Measurements from ENCODE around the gene KLF12. TPM values are rescaled to one million over a fixed set of nuclear protein-coding genes. Genes with fewer than 3 reads are reported as not detected.

KLF12 gene
- total RNA-seq, 1 donor = 43.4 TPM

DNA sequence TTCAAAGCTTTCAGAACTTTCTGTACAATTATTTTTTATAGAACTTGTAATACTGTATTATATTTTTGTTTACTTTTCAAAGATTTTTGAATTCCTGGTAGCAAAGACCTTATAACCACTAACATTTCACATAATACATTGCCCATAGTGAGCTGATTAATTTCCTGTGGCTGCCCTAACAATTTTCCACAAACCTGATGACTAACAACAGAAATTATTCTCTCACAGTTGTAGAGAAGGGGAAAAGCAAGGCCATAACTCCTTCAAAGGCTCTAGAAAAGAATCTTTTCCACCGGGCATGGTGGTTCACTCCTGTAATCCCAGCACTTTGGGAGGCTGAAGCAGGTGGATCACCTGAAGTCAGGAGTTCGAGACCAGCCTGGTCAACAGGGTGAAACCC lies 19.1 kb downstream of the KLF12 start:
- H3K79me2 ChIP-seq (ENCODE audit: insufficient read depth, low read length) = peaks cover 96% of the 10 kb centered on the region
- no peaks in the 10 kb centered on the region for H3K9me3 ChIP-seq (ENCODE audit: low read depth, low read length)
- H3K4me2 ChIP-seq (ENCODE audit: insufficient read depth, low read length) = peak overlapping the region; percentile 68
- DNase-seq (ENCODE audit: insufficient read length, low spot score, missing footprints) = peak; percentile 82
- peaks cover 8% of the 10 kb centered on the region for H3K36me3 ChIP-seq (ENCODE audit: insufficient read depth, low read length)
- no peak overlapping the region for H2AFZ ChIP-seq (ENCODE audit: low read length)
- H3K4me3 ChIP-seq (ENCODE audit: insufficient read depth, low read length) = peak overlapping the region; percentile 24
- peak overlapping the region; percentile 98 for H3K27ac ChIP-seq (ENCODE audit: low read depth, low read length)
- peaks cover 43% of the 10 kb centered on the region for H3K4me1 ChIP-seq (ENCODE audit: insufficient read depth, low read length)
- H3K27me3 ChIP-seq (ENCODE audit: insufficient read depth, low read length) = no peaks in the 10 kb centered on the region
- peaks cover 16% of the 10 kb centered on the region for H4K20me1 ChIP-seq (ENCODE audit: insufficient read depth, low read length)
- no peak for TF ChIP-seq CTCF (IDR thresholded peaks at IDR 0.05; ENCODE audit: extremely low read depth, low read depth, low read length)

DNA sequence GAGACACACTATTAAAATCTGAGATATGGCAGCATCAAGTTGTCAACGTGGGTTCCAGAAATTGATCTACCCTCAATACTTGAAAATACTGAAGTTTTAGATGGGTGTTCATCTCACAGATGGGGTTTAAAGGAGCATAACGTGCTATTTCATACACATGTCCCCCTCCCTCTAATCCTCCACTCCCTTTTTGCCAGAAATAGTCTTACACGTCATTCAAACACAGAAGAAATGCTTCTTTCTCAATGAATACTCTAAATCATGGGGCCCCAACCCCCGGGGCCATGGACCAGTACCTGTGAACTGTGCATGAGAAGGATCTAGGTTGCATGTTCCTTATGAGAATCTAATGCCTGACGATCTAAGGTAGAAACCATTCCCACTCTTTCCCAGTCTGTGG lies 19.6 kb downstream of the KLF12 start:
- no peak overlapping the region for H2AFZ ChIP-seq (ENCODE audit: low read length)
- H3K4me3 ChIP-seq (ENCODE audit: insufficient read depth, low read length) = peak overlapping the region; percentile 24
- no peak for TF ChIP-seq CTCF (IDR thresholded peaks at IDR 0.05; ENCODE audit: extremely low read depth, low read depth, low read length)
- no peak for DNase-seq (ENCODE audit: insufficient read length, low spot score, missing footprints)
- no peaks in the 10 kb centered on the region for H3K27me3 ChIP-seq (ENCODE audit: insufficient read depth, low read length)
- peaks cover 4% of the 10 kb centered on the region for H3K36me3 ChIP-seq (ENCODE audit: insufficient read depth, low read length)
- peaks cover 96% of the 10 kb centered on the region for H3K79me2 ChIP-seq (ENCODE audit: insufficient read depth, low read length)
- peak overlapping the region; percentile 68 for H3K4me2 ChIP-seq (ENCODE audit: insufficient read depth, low read length)
- H3K4me1 ChIP-seq (ENCODE audit: insufficient read depth, low read length) = peaks cover 43% of the 10 kb centered on the region
- peaks cover 16% of the 10 kb centered on the region for H4K20me1 ChIP-seq (ENCODE audit: insufficient read depth, low read length)
- H3K9me3 ChIP-seq (ENCODE audit: low read depth, low read length) = no peaks in the 10 kb centered on the region
- H3K27ac ChIP-seq (ENCODE audit: low read depth, low read length) = peak overlapping the region; percentile 98

- Histone ChIP-seq H3K27ac (ENCODE audit: low read depth, low read length) (peak overlapping the region; percentile 98), H3K4me1 (ENCODE audit: insufficient read depth, low read length) (peaks cover 43% of the 10 kb centered on the region), H2AFZ (ENCODE audit: low read length) (no peak overlapping the region), H3K36me3 (ENCODE audit: insufficient read depth, low read length) (peaks cover 1% of the 10 kb centered on the region), H4K20me1 (ENCODE audit: insufficient read depth, low read length) (peaks cover 16% of the 10 kb centered on the region), H3K4me2 (ENCODE audit: insufficient read depth, low read length) (peak overlapping the region; percentile 68), H3K79me2 (ENCODE audit: insufficient read depth, low read length) (peaks cover 96% of the 10 kb centered on the region), H3K27me3 (ENCODE audit: insufficient read depth, low read length) (no peaks in the 10 kb centered on the region), H3K4me3 (ENCODE audit: insufficient read depth, low read length) (no peak overlapping the region), H3K9me3 (ENCODE audit: low read depth, low read length) (no peaks in the 10 kb centered on the region)
- DNase-seq (ENCODE audit: insufficient read length, low spot score, missing footprints) = no peak
- TF ChIP-seq CTCF (IDR thresholded peaks at IDR 0.05; ENCODE audit: extremely low read depth, low read depth, low read length) = no peak
Measured at GRCh38 chr13:74114202-74114601, 20.0 kb downstream of the KLF12 start.

GRCh38 chr13:74111901-74112824 lies 22.0 kb downstream of the KLF12 start:
- Histone ChIP-seq H2AFZ (ENCODE audit: low read length) (no peak overlapping the region), H3K36me3 (ENCODE audit: insufficient read depth, low read length) (no peaks in the 10 kb centered on the region), H3K27ac (ENCODE audit: low read depth, low read length) (peak overlapping the region; percentile 98), H4K20me1 (ENCODE audit: insufficient read depth, low read length) (peaks cover 22% of the 10 kb centered on the region), H3K9me3 (ENCODE audit: low read depth, low read length) (no peaks in the 10 kb centered on the region), H3K4me3 (ENCODE audit: insufficient read depth, low read length) (no peak overlapping the region), H3K27me3 (ENCODE audit: insufficient read depth, low read length) (no peaks in the 10 kb centered on the region), H3K4me2 (ENCODE audit: insufficient read depth, low read length) (no peak overlapping the region), H3K79me2 (ENCODE audit: insufficient read depth, low read length) (peaks cover 96% of the 10 kb centered on the region), H3K4me1 (ENCODE audit: insufficient read depth, low read length) (peaks cover 42% of the 10 kb centered on the region)
- DNase-seq (ENCODE audit: insufficient read length, low spot score, missing footprints) = no peak
- TF ChIP-seq CTCF (IDR thresholded peaks at IDR 0.05; ENCODE audit: extremely low read depth, low read depth, low read length) = no peak
